Left ventricle myocardium inferior (tissue), 1 donor: ENCODE measurements around the gene TET1. TPM values are rescaled to one million over a fixed set of nuclear protein-coding genes. Genes with fewer than 3 reads are reported as not detected.
"Not testable (repeated sequence)": the region's sequence is repeated elsewhere in the genome, so short reads cannot be mapped to it uniquely, and the experiment has no call there.

Experiments used
- DNase-seq: peaks from one replicate; pipeline ENCODE4 v3.0.0-alpha.2; 2020
- H3K27ac ChIP-seq: fragments of 200-600 bp; replicated peaks from 2 replicates; pipeline ENCODE4 v1.8.0; 2021
- H3K27me3 ChIP-seq: fragments of 200-600 bp; 2 replicates; pipeline ENCODE4 v1.8.0; 2021; ENCODE audit warnings: low read depth
- H3K36me3 ChIP-seq: fragments of 200-600 bp; 2 replicates; pipeline ENCODE4 v1.8.0; 2021
- H3K4me1 ChIP-seq: fragments of 200-600 bp; 2 replicates; pipeline ENCODE4 v1.8.0; 2021
- H3K4me3 ChIP-seq: fragments of 200-600 bp; 2 replicates; pipeline ENCODE4 v1.8.0; 2021; ENCODE audit warnings: mild to moderate bottlenecking, moderate library complexity
- H3K9me3 ChIP-seq: fragments of 200-600 bp; replicated peaks from 2 replicates; pipeline ENCODE4 v1.8.0; 2021
- intact Hi-C: fragments of 100-400 bp; cut with micrococcal nuclease; formaldehyde crosslinking; loops from one replicate; pipeline ENCODE4 v1.11.0; 2022
- total RNA-seq: library from RNA; stranded (reverse); fragmentation: NEBNext Ultra II Directional; extraction: Animal tissue kit (Norgen Biotek cat#: 25700); gene quantifications from one replicate; pipeline ENCODE4 v1.2.1, GENCODE V29; 2021
- TF ChIP-seq, protein P1 (sequence below): fragments of 200-600 bp; IDR thresholded peaks from 2 replicates; pipeline ENCODE4 v1.8.0; 2021; ENCODE audit warnings: antibody characterized with exemption, mild to moderate bottlenecking, borderline replicate concordance
- donor health status: DM: no; HTN: yes; CAD: no; lungs with severe emphysema.

Gene TET1
- total RNA-seq, 1 donor from 2014 or later = 2.2 TPM

DNA sequence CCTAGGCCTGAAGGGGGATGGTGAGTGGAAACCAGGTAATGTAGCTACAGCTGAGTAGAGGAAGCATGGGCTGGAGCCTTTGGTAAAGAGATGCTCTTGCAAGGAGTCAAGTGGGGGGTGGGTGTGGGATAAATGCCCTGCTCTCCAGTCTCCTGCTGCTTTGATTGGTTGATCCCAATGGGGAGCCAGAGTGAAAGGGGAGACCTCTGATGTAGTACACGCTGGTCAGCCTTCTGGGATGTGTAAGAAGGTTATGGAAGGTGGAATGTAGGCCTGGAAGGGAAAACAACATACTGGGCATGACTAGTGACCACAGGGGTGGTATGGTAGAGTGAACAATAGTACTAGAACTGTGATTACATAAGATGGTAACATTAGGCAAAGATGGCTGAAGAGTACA is 44.3 kb downstream of the TET1 start:
- H3K9me3 ChIP-seq = no peaks in the 10 kb centered on the region
- H3K36me3 ChIP-seq = no peaks in the 10 kb centered on the region
- DNase-seq = no peak
- no peak overlapping the region for H3K4me3 ChIP-seq
- H3K27ac ChIP-seq = no peak overlapping the region
- TF ChIP-seq, protein P1, sequence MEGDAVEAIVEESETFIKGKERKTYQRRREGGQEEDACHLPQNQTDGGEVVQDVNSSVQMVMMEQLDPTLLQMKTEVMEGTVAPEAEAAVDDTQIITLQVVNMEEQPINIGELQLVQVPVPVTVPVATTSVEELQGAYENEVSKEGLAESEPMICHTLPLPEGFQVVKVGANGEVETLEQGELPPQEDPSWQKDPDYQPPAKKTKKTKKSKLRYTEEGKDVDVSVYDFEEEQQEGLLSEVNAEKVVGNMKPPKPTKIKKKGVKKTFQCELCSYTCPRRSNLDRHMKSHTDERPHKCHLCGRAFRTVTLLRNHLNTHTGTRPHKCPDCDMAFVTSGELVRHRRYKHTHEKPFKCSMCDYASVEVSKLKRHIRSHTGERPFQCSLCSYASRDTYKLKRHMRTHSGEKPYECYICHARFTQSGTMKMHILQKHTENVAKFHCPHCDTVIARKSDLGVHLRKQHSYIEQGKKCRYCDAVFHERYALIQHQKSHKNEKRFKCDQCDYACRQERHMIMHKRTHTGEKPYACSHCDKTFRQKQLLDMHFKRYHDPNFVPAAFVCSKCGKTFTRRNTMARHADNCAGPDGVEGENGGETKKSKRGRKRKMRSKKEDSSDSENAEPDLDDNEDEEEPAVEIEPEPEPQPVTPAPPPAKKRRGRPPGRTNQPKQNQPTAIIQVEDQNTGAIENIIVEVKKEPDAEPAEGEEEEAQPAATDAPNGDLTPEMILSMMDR = no peak
- peaks cover 32% of the 10 kb centered on the region for H3K4me1 ChIP-seq
- intact Hi-C loops = loop anchor here (10.0 kb wide), 1 partner anchor 50 kb away; no protein-coding TSS in a partner anchor
- no peaks in the 10 kb centered on the region for H3K27me3 ChIP-seq

DNA sequence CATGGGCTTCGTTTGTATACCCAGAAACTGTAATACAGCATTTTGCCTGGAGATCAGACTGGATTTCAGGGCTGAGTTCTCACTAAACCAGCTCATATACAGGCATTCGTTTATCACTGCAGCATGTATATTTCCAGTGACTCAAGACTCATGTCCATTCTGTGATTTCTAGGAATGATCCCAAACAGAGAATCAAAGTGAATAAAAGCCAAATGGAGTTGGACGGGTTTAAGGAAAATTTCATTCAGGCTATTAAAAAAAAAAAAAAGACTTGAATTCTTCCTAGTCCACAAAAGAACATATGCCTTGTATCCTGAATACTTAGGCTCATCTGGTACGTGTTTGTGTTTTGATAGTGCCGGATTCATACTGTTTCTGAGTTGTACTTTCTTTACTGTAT is 46.8 kb downstream of the TET1 start:
- DNase-seq = no peak
- H3K4me1 ChIP-seq = peaks cover 12% of the 10 kb centered on the region
- intact Hi-C loops = loop anchor here (10.0 kb wide), 1 partner anchor 52 kb away; no protein-coding TSS in a partner anchor
- no peaks in the 10 kb centered on the region for H3K27me3 ChIP-seq
- TF ChIP-seq, protein P1 = no peak
- no peak overlapping the region for H3K4me3 ChIP-seq
- H3K36me3 ChIP-seq = no peaks in the 10 kb centered on the region
- no peak overlapping the region for H3K27ac ChIP-seq
- no peaks in the 10 kb centered on the region for H3K9me3 ChIP-seq

DNA sequence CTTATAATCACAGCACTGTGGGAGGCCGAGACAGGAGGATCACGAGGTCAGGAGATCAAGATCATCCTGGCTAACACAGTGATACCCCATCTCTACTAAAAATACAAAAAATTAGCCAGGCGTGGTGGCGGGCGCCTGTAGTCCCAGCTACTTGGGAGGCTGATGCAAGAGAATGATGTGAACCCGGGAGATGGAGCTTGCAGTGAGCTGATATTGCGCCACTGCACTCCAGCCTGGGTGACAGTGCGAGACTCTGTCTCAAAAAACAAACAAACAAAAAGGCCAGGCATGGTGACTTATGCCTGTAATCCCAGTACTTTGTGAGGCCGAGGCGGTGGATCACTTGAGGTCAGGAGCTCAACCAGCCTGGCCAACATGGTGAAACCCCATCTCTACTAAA is 49.9 kb downstream of the TET1 start:
- H3K4me3 ChIP-seq, H3K36me3 ChIP-seq, intact Hi-C loops, H3K9me3 ChIP-seq, H3K4me1 ChIP-seq, H3K27me3 ChIP-seq, H3K27ac ChIP-seq, DNase-seq: not testable (repeated sequence)

DNA sequence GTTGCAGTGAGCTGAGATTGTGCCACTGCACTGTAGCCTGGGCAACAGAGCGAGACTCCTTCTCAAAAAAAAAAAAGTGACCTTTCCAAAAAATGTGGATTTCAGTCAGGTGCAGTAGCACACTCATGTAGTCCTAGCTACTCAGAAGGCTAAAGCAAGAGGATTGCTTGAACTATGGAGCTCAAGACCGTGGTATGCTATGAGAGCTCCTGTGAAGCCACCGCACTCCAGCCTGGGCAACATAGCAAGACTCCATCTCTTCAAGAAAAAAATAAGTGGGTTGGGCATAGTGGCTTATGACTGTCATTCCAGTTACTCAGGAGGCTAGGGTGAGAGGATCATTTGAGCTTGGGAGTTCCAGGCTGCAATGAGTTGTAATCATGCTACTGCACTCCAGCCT is 51.1 kb downstream of the TET1 start:
- H3K27ac ChIP-seq = no peak overlapping the region
- no peak overlapping the region for H3K4me3 ChIP-seq
- H3K4me1 ChIP-seq = no peaks in the 10 kb centered on the region
- H3K36me3 ChIP-seq = no peaks in the 10 kb centered on the region
- no peaks in the 10 kb centered on the region for H3K27me3 ChIP-seq
- intact Hi-C loops = no loop called here
- no peaks in the 10 kb centered on the region for H3K9me3 ChIP-seq
- no peak for DNase-seq
- TF ChIP-seq, protein P1 = no peak

DNA sequence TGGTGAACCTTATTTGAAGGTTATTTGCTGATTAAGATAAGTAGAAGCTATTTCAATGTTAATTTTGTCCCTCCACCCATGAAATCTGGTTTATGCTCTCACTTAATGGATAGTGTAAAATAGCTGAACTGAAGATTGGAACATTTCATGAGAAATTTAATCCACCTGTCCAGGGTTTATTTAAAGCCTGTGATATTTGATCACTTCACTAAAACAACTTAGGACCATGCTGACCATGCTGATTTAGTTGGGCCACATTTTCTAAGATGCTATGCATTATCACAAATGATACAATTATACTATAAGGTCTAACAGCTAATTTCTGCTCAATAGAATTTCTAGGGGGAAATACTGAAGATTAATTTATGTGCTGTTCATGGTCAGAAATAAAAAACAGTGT is 53.8 kb downstream of the TET1 start:
- intact Hi-C loops, H3K27me3 ChIP-seq, DNase-seq, H3K9me3 ChIP-seq, H3K4me1 ChIP-seq, H3K4me3 ChIP-seq, H3K27ac ChIP-seq, H3K36me3 ChIP-seq: not testable (repeated sequence)

DNA sequence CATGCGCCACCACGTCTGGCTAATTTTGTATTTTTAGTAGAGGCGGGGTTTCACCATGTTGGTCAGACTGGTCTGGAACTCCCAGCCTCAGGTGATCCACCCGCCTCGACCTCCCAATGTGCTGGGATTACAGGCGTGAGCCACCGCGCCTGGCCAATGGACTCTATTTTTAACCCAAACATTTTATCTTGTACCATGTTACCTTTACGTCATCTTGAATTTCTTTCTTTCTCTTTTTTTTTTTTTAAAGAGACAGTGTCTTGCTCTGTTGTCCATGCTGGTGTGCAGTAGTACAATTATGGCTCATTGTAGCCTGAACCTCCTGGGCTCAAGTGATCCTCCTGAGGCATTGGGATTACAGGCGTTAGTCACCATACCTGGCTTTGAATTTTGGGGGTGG is 57.6 kb downstream of the TET1 start:
- DNase-seq, H3K27me3 ChIP-seq, H3K36me3 ChIP-seq, H3K27ac ChIP-seq, H3K4me1 ChIP-seq, H3K4me3 ChIP-seq, H3K9me3 ChIP-seq, intact Hi-C loops: not testable (repeated sequence)

DNA sequence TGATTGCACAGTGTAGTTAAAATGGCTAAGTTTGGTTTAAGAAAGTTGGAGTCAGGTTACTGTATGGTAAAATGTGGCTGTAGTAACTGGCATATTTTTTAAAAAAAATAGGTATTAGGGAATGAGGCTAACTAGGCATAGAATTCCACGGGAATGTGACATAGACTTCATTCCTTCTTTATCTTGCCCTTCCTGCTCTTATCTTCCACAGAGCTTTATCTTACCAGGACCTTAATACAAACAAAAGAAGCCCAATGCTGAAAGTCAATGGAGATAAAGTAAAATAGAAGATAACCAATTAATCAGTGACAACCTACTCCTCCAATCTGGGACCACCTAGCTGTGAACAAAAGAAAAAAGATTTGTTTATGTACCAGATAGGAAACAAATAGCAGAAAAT is 58.1 kb downstream of the TET1 start:
- H3K27ac ChIP-seq = no peak overlapping the region
- DNase-seq = no peak
- TF ChIP-seq, protein P1 = no peak

More for the DNA sequence above, 58.1 kb downstream of the TET1 start:
- intact Hi-C loops = no loop called here
- peaks cover 11% of the 10 kb centered on the region for H3K4me1 ChIP-seq
- no peak overlapping the region for H3K4me3 ChIP-seq
- no peaks in the 10 kb centered on the region for H3K27me3 ChIP-seq
- no peaks in the 10 kb centered on the region for H3K36me3 ChIP-seq
- H3K9me3 ChIP-seq = no peaks in the 10 kb centered on the region
